Sciatic nerve (tissue), 1 donor: ENCODE results near the gene CD177. TPM values are rescaled to one million over a fixed set of nuclear protein-coding genes. Genes with fewer than 3 reads are reported as not detected.

Source experiments
- total RNA-seq: library from RNA; stranded (reverse); fragmentation: NEBNext Ultra II Directional; extraction: Animal tissue kit (Norgen Biotek cat#: 25700); gene quantifications from one replicate; pipeline ENCODE4 v1.2.1, GENCODE V29; 2021
- donor health status: DM: no; HTN: no; CAD: no.

The CD177 gene
- total RNA-seq, 1 donor from 2014 or later = 19.3 TPM

Other genes starting within 250 kb of the CD177 start
- not detected for gene PSG5, start 167.2 kb upstream of the CD177 start, total RNA-seq
- gene PSG4, start 148.0 kb upstream of the CD177 start, total RNA-seq = not detected
- not detected for gene PSG9, start 84.2 kb upstream of the CD177 start, total RNA-seq
- not detected for gene TEX101, start 61.2 kb downstream of the CD177 start, total RNA-seq
- 1.6 TPM for gene LYPD3, start 111.9 kb downstream of the CD177 start, total RNA-seq
- 12.7 TPM for gene PHLDB3, start 151.1 kb downstream of the CD177 start, total RNA-seq
- gene ETHE1, start 173.5 kb downstream of the CD177 start, total RNA-seq = 33.3 TPM
- gene ZNF575, start 179.5 kb downstream of the CD177 start, total RNA-seq = 5.3 TPM
- gene XRCC1, start 221.8 kb downstream of the CD177 start, total RNA-seq = 24.8 TPM
- 8.0 TPM for gene PINLYP, start 222.1 kb downstream of the CD177 start, total RNA-seq
- gene IRGQ, start 242.4 kb downstream of the CD177 start, total RNA-seq = 22.2 TPM
- 14.3 TPM for gene ZNF576, start 242.9 kb downstream of the CD177 start, total RNA-seq